ENCODE results near the gene RBFA. TPM values are rescaled to one million over a fixed set of nuclear protein-coding genes. Genes with fewer than 3 reads are reported as not detected.
"Not testable (repeated sequence)": the region's sequence is repeated elsewhere in the genome, so short reads cannot be mapped to it uniquely, and the experiment has no call there.

The RBFA gene
- total RNA-seq, 1 experiment from 2014 or later, result 45.3 TPM

GRCh38 chr18:80011496-80012137, 22.6 kb upstream of the RBFA start:
- H3K4me2 ChIP-seq (ENCODE audit: low read length); BruUV-seq (replicated peaks); H3K9me2 ChIP-seq (ENCODE audit: insufficient read depth); H3K4me3 ChIP-seq (replicated peaks in 1 of 2; ENCODE audit: low read depth in 1 of 2, low read length in 2 of 2); H3K9ac ChIP-seq (ENCODE audit: low read length); DNase-seq (ENCODE audit: low read depth, low spot score); RAD21 ChIA-PET (ENCODE audit: low non-redundant PET in 1 of 2, low total read pairs in 2 of 2, uncharacterized antibody in 2 of 2, unreplicated experiment in 2 of 2); H3K27ac ChIP-seq (ENCODE audit: low read depth, low read length); CTCF ChIA-PET; intact Hi-C loops (cut with micrococcal nuclease); H3K79me2 ChIP-seq (ENCODE audit: insufficient read depth, low read length); H2AFZ ChIP-seq (ENCODE audit: low read depth, low read length, poor library complexity, severe bottlenecking); H3K27me3 ChIP-seq (ENCODE audit: insufficient read depth, low read length); H3K9me3 ChIP-seq (ENCODE audit: control insufficient read depth in 1 of 2, insufficient read depth in 1 of 2, low read depth in 1 of 2, low read length in 2 of 2); H3K36me3 ChIP-seq (ENCODE audit: control insufficient read depth in 1 of 2, insufficient read depth in 2 of 2, low read length in 2 of 2); H4K20me1 ChIP-seq (ENCODE audit: insufficient read depth); ATAC-seq; POLR2A ChIA-PET: not testable (repeated sequence)
- H3K4me1 ChIP-seq (ENCODE audit: control insufficient read depth in 1 of 2, insufficient read depth in 2 of 2, low read length in 2 of 2), result peaks cover 12 to 15% of the 10 kb centered on the region in 2 experiments

DNA sequence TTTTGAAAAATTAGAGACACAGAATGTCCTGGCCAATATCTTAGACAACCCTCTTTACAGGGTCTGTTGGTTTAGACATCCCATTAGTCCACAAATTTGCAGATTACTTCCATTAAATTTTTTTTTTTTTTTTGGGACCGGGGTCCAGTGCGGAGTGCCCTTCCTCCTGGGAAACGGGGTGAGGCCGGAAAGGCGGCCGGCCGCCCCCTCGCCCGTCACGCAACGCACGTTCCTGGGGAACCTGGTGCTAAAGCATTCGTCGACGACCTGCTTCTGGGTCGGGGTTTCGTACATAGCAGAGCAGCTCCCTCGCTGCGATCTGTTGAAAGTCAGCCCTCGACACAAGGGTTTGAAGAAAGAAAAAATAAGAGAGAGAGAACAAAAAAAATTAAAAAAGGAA, 21.5 kb upstream of the RBFA start:
- BruUV-seq (replicated peaks), result no TSS peak
- intact Hi-C loops (cut with micrococcal nuclease), result no loop called here
- no peak overlapping the region for H3K4me2 ChIP-seq (ENCODE audit: low read length)
- H3K79me2 ChIP-seq (ENCODE audit: insufficient read depth, low read length), result no peaks in the 10 kb centered on the region
- no peaks in the 10 kb centered on the region for H3K9me2 ChIP-seq (ENCODE audit: insufficient read depth)
- TF ChIP-seq TCF7L2 (IDR thresholded peaks at IDR 0.05; ENCODE audit: borderline replicate concordance, extremely low read depth, insufficient read depth, insufficient read length), result no peak
- TF ChIP-seq EZH2 (IDR thresholded peaks at IDR 0.05), result no peak
- TF ChIP-seq SP1 (IDR thresholded peaks at IDR 0.05; ENCODE audit: low read depth), result no peak
- TF ChIP-seq, protein P1, sequence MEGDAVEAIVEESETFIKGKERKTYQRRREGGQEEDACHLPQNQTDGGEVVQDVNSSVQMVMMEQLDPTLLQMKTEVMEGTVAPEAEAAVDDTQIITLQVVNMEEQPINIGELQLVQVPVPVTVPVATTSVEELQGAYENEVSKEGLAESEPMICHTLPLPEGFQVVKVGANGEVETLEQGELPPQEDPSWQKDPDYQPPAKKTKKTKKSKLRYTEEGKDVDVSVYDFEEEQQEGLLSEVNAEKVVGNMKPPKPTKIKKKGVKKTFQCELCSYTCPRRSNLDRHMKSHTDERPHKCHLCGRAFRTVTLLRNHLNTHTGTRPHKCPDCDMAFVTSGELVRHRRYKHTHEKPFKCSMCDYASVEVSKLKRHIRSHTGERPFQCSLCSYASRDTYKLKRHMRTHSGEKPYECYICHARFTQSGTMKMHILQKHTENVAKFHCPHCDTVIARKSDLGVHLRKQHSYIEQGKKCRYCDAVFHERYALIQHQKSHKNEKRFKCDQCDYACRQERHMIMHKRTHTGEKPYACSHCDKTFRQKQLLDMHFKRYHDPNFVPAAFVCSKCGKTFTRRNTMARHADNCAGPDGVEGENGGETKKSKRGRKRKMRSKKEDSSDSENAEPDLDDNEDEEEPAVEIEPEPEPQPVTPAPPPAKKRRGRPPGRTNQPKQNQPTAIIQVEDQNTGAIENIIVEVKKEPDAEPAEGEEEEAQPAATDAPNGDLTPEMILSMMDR (IDR thresholded peaks at IDR 0.05 in 2 of 3, conservative IDR thresholded peaks at IDR 0.05 in 1 of 3; ENCODE audit: borderline replicate concordance in 1 of 3, insufficient read depth in 1 of 3, low read depth in 2 of 3, low read length in 2 of 3), result no peak
- TF ChIP-seq SRF (IDR thresholded peaks at IDR 0.05; ENCODE audit: low read depth), result no peak
- no peak for TF ChIP-seq POLR2AphosphoS5 (IDR thresholded peaks at IDR 0.05; ENCODE audit: low read depth, low read length)
- TF ChIP-seq CEBPB (IDR thresholded peaks at IDR 0.05; ENCODE audit: low read depth), result no peak
- TF ChIP-seq ZBTB33 (IDR thresholded peaks at IDR 0.05; ENCODE audit: extremely low read depth, insufficient replicate concordance, low read length), result no peak
- TF ChIP-seq MAX (IDR thresholded peaks at IDR 0.05), result no peak
- no peak for TF ChIP-seq EGR1 (IDR thresholded peaks at IDR 0.05; ENCODE audit: low read depth)
- no peak for TF ChIP-seq EZH2phosphoT487 (IDR thresholded peaks at IDR 0.05; ENCODE audit: borderline replicate concordance)
- TF ChIP-seq YY1 (IDR thresholded peaks at IDR 0.05; ENCODE audit: extremely low read depth, insufficient replicate concordance, low read depth, low read length), result no peak
- no peak for TF ChIP-seq POLR2A (IDR thresholded peaks at IDR 0.05; ENCODE audit: borderline replicate concordance, extremely low read depth, insufficient read depth, insufficient read length)
- TF ChIP-seq CBX3 (IDR thresholded peaks at IDR 0.05; ENCODE audit: low read depth), result no peak
- TF ChIP-seq FOSL1 (IDR thresholded peaks at IDR 0.05; ENCODE audit: low read depth), result no peak
- TF ChIP-seq ELF1 (IDR thresholded peaks at IDR 0.05; ENCODE audit: borderline replicate concordance, low read depth), result no peak
- no peak for TF ChIP-seq ZFX (IDR thresholded peaks at IDR 0.05)
- CTCF ChIA-PET, result no interaction called here
- DNase-seq (ENCODE audit: low read depth, low spot score), result no peak
- H3K9ac ChIP-seq (ENCODE audit: low read length), result no peak overlapping the region
- H3K27me3 ChIP-seq (ENCODE audit: insufficient read depth, low read length), result no peaks in the 10 kb centered on the region
- no peak overlapping the region for H3K4me3 ChIP-seq (replicated peaks in 1 of 2; ENCODE audit: low read depth in 1 of 2, low read length in 2 of 2)
- no peaks in the 10 kb centered on the region for H3K9me3 ChIP-seq (ENCODE audit: control insufficient read depth in 1 of 2, insufficient read depth in 1 of 2, low read depth in 1 of 2, low read length in 2 of 2)
- H2AFZ ChIP-seq (ENCODE audit: low read depth, low read length, poor library complexity, severe bottlenecking), result no peak overlapping the region
- no peak for ATAC-seq
- RAD21 ChIA-PET (ENCODE audit: low non-redundant PET in 1 of 2, low total read pairs in 2 of 2, uncharacterized antibody in 2 of 2, unreplicated experiment in 2 of 2), result no interaction called here
- H3K4me1 ChIP-seq (ENCODE audit: control insufficient read depth in 1 of 2, insufficient read depth in 2 of 2, low read length in 2 of 2), result peaks cover 12 to 15% of the 10 kb centered on the region in 2 experiments
- POLR2A ChIA-PET, result no interaction called here
- H4K20me1 ChIP-seq (ENCODE audit: insufficient read depth), result no peaks in the 10 kb centered on the region
- no peak overlapping the region for H3K27ac ChIP-seq (ENCODE audit: low read depth, low read length)
- no peaks in the 10 kb centered on the region for H3K36me3 ChIP-seq (ENCODE audit: control insufficient read depth in 1 of 2, insufficient read depth in 2 of 2, low read length in 2 of 2)

All from HCT116 (cell line).